Kidney (tissue), 14 donors: Measurements from ENCODE around the gene IDI2. TPM values are rescaled to one million over a fixed set of nuclear protein-coding genes. Genes with fewer than 3 reads are reported as not detected.
A peak's percentile ranks its signal among the peaks of the same experiment; 100 is the strongest.

ENCODE experiments used
- DNase-seq, 5 donors: peaks; one replicate each; pipeline ENCODE4 v3.0.0-alpha.2; 2013 to 2020
- FAIRE-seq: peaks from 2 replicates; lab custom pipeline; 2012; peaks lifted over from hg19 to GRCh38; lab: Jason Lieb, UNC
- H3K27ac ChIP-seq, 2 donors: one replicate each; pipeline ENCODE4 v1.7.0; 2013; ENCODE audit warnings: low read depth in 2 of 2, low read length in 2 of 2, inconsistent platforms in 1 of 2
- H3K27me3 ChIP-seq: one replicate; pipeline ENCODE4 v1.7.1; 2013; ENCODE audit warnings: low read length, inconsistent platforms; ENCODE audit not compliant: control insufficient read depth, insufficient read depth
- H3K36me3 ChIP-seq, 3 donors: one replicate each; pipeline versions ENCODE4 v1.7.0 to v1.7.1; 2013; ENCODE audit warnings: low read length in 3 of 3, control low read depth in 1 of 3, inconsistent platforms in 1 of 3; ENCODE audit not compliant: insufficient read depth in 3 of 3, control insufficient read depth in 2 of 3
- H3K4me1 ChIP-seq, 3 donors: one replicate each; pipeline versions ENCODE4 v1.7.0 to v1.7.1; 2013; ENCODE audit warnings: low read length in 3 of 3, inconsistent platforms in 1 of 3, low read depth in 1 of 3; ENCODE audit not compliant: control insufficient read depth in 2 of 3, insufficient read depth in 2 of 3
- H3K4me3 ChIP-seq, 3 donors: one replicate each; pipeline versions ENCODE4 v1.7.0 to v1.8.1; 2013; ENCODE audit warnings: low read length in 3 of 3, control low read depth in 1 of 3, inconsistent platforms in 1 of 3
- H3K9ac ChIP-seq, 3 donors: one replicate each; pipeline versions ENCODE4 v1.7.0 to v1.7.1; 2013; ENCODE audit warnings: low read length in 3 of 3, control low read depth in 1 of 3, inconsistent platforms in 1 of 3
- H3K9me3 ChIP-seq, 3 donors: one replicate each; pipeline versions ENCODE4 v1.7.0 to v1.7.1; 2013; ENCODE audit warnings: low read length in 3 of 3, control low read depth in 1 of 3, inconsistent platforms in 1 of 3; ENCODE audit not compliant: control insufficient read depth in 2 of 3, insufficient read depth in 1 of 3
- intact Hi-C: fragments of 100-400 bp; cut with DNase I; formaldehyde crosslinking; loops from one replicate; pipeline ENCODE4 v1.11.1; 2022
- polyA plus RNA-seq: library from polyadenylated mRNA; stranded (reverse); fragments of 350-450 nt; fragmentation: Illumina TruSeq; extraction: RNeasy Lipid Tissue Mini Kit (QIAGEN cat#74804); gene quantifications from one replicate; pipeline ENCODE4 v1.2.3, GENCODE V29; 2014; ENCODE audit warnings: low read depth, low replicate concordance; ENCODE audit not compliant: insufficient read depth
- total RNA-seq: library from RNA; stranded (reverse); fragmentation: NEBNext Ultra II Directional; extraction: Animal tissue kit (Norgen Biotek cat#: 25700); gene quantifications from one replicate; pipeline ENCODE4 v1.2.1, GENCODE V29; 2021
- TF ChIP-seq, protein P1 (sequence below): IDR thresholded peaks from 3 replicates; pipeline ENCODE4 v1.5.1; 2012; ENCODE audit warnings: mild to moderate bottlenecking, moderate library complexity, borderline replicate concordance; ENCODE audit not compliant: insufficient read depth; ENCODE audit errors: extremely low read depth
- donor health status: control.
- donor health status: control.
- donor health status: control.
- donor health status: control.
- donor health status: control.
- donor health status: DM: yes; HTN: yes; CAD: no.
- donor health status: Normal renal cell carcinoma (clear cell type).

The IDI2 gene
- total and polyA plus RNA-seq, 2 donors from 2014 or later: not detected

DNA sequence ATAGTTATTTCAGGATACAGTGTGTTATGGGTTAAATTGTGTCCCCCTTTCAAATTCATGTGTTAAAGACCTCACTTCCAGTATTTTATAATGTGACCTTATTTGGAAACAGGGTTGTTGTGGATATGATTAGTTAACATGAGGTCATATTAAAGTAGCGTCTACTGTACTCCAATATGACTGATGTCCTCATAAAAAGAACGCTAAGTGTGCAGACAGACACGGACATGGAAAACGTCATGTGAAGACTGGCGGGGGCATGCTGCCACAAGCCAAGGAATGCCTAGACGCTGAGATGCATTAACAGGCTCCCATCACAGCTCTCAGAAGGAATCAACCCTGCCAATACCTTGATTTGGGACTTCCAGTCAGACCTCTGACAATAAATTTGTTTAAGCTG, 29.0 kb upstream of the IDI2 start:
- intact Hi-C loops: no loop called here
- DNase-seq (no peak), FAIRE-seq (no peak)
- H3K4me1 ChIP-seq: peaks cover 0 to 25% (median 8%) of the 10 kb centered on the region in 3 donors
- H3K27ac ChIP-seq: no peak overlapping the region
- H3K36me3 ChIP-seq: peaks cover 0 to 8% (median 5%) of the 10 kb centered on the region in 3 donors
- no peak overlapping the region for H3K9ac ChIP-seq
- H3K9me3 ChIP-seq: no peaks in the 10 kb centered on the region
- TF ChIP-seq, protein P1, sequence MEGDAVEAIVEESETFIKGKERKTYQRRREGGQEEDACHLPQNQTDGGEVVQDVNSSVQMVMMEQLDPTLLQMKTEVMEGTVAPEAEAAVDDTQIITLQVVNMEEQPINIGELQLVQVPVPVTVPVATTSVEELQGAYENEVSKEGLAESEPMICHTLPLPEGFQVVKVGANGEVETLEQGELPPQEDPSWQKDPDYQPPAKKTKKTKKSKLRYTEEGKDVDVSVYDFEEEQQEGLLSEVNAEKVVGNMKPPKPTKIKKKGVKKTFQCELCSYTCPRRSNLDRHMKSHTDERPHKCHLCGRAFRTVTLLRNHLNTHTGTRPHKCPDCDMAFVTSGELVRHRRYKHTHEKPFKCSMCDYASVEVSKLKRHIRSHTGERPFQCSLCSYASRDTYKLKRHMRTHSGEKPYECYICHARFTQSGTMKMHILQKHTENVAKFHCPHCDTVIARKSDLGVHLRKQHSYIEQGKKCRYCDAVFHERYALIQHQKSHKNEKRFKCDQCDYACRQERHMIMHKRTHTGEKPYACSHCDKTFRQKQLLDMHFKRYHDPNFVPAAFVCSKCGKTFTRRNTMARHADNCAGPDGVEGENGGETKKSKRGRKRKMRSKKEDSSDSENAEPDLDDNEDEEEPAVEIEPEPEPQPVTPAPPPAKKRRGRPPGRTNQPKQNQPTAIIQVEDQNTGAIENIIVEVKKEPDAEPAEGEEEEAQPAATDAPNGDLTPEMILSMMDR: no peak
- peak overlapping the region in 2 of 3 donors; percentile 86 to 98 for H3K4me3 ChIP-seq
- H3K27me3 ChIP-seq: no peaks in the 10 kb centered on the region

DNA sequence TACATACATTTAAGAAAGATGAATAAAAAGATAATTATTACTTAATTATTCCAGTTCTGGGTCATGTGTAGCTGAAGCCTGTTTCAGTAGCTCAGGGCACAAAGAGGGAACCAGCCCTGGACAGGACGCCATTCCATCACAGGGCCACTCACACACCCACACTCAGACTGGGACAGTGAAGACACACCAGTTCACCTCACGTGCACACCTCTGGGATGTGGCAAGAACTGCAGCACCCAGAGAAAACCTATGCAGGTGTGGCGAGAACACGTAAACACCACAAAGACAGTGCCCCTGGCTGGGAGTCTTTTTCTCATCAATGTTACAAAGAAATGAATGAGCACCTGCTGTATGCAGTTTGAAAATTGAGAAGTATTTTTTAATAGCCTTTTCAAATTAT, 24.9 kb upstream of the IDI2 start:
- TF ChIP-seq, protein P1: no peak
- no peak overlapping the region for H3K4me3 ChIP-seq
- H3K36me3 ChIP-seq: peaks cover 0 to 8% (median 5%) of the 10 kb centered on the region in 3 donors
- H3K9me3 ChIP-seq: no peaks in the 10 kb centered on the region
- no peaks in the 10 kb centered on the region for H3K27me3 ChIP-seq
- H3K27ac ChIP-seq: no peak overlapping the region
- intact Hi-C loops: no loop called here
- peaks cover 0 to 23% (median 18%) of the 10 kb centered on the region in 3 donors for H3K4me1 ChIP-seq
- H3K9ac ChIP-seq: no peak overlapping the region
- peak in 1 of 5 donors; percentile 49 for DNase-seq
- FAIRE-seq: no peak

DNA sequence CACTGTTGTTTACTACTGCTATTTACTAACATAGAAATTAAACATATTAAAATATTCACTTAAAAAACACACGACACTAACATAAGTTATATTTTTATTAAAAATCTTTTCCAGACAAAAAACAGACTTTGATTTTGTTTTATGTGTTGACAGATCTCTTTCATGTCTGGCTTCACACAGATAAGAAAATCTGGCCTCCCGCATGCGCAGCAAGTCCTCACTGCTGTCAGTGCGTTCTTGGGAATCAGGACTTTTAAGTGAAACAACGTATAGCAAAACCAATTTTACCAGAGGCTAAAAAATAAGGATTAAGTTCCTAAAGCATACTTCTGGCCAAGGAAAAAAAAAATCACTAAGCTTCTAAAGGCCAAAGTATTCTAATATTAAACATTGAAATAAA, 24.5 kb upstream of the IDI2 start:
- peak overlapping the region in 1 of 2 donors; percentile 100 for H3K27ac ChIP-seq
- H3K4me1 ChIP-seq: peaks cover 0 to 21% (median 18%) of the 10 kb centered on the region in 3 donors
- FAIRE-seq (no peak), DNase-seq (no peak)
- no peaks in the 10 kb centered on the region for H3K27me3 ChIP-seq
- TF ChIP-seq, protein P1: no peak
- H3K9ac ChIP-seq: peak overlapping the region in 2 of 3 donors; percentile 5 to 83
- intact Hi-C loops: no loop called here
- H3K36me3 ChIP-seq: peaks cover 0 to 8% (median 5%) of the 10 kb centered on the region in 3 donors
- no peaks in the 10 kb centered on the region for H3K9me3 ChIP-seq
- H3K4me3 ChIP-seq: peak overlapping the region; percentile 80 to 95 (median 86)
